NCI-H1436 (cell line): ENCODE results near the gene INSM2.

Experiments used
- DNase-seq: peaks from one replicate; lab custom pipeline; 2025; lab: John Stamatoyannopoulos, UW

Gene INSM2

GRCh38 chr14:35549551-35549950, 15.6 kb downstream of the INSM2 start:
- DNase-seq, result no peak

- no peak for DNase-seq
Measured at GRCh38 chr14:35551081-35551480, 17.1 kb downstream of the INSM2 start.

- no peak for DNase-seq
Measured at GRCh38 chr14:35553808-35554207, 19.8 kb downstream of the INSM2 start.

- no peak for DNase-seq
Measured at GRCh38 chr14:35556548-35556947, 22.6 kb downstream of the INSM2 start.

GRCh38 chr14:35557221-35557747, 23.3 kb downstream of the INSM2 start:
- DNase-seq, result no peak

- DNase-seq, result no peak
Measured at GRCh38 chr14:35558680-35559079, 24.7 kb downstream of the INSM2 start.

GRCh38 chr14:35565871-35566464, 32.0 kb downstream of the INSM2 start:
- no peak for DNase-seq

GRCh38 chr14:35571598-35571997, 37.6 kb downstream of the INSM2 start:
- DNase-seq, result no peak

- DNase-seq, result no peak
Measured at GRCh38 chr14:35573911-35574310, 39.9 kb downstream of the INSM2 start.

- no peak for DNase-seq
Measured at GRCh38 chr14:35576260-35576659, 42.3 kb downstream of the INSM2 start.

- no peak for DNase-seq
Measured at GRCh38 chr14:35576856-35577255, 42.9 kb downstream of the INSM2 start.

GRCh38 chr14:35578135-35578534, 44.2 kb downstream of the INSM2 start:
- no peak for DNase-seq

- DNase-seq, result no peak
Measured at GRCh38 chr14:35578639-35579038, 44.7 kb downstream of the INSM2 start.
